H7 (cell line): ENCODE data around the gene CARMIL1. TPM values are rescaled to one million over a fixed set of nuclear protein-coding genes. Genes with fewer than 3 reads are reported as not detected.

Source experiments
- DNase-seq: peaks from one replicate; pipeline ENCODE4 v3.0.0; 2012
- H3K27me3 ChIP-seq: 2 replicates; pipeline ENCODE4 v1.6.0; 2011; ENCODE audit warnings: mild to moderate bottlenecking, low read length; ENCODE audit not compliant: control insufficient read depth, insufficient read depth
- H3K36me3 ChIP-seq: replicated peaks from 2 replicates; pipeline ENCODE4 v1.5.1; 2011; ENCODE audit warnings: low read length; ENCODE audit not compliant: control insufficient read depth, insufficient read depth
- H3K4me3 ChIP-seq: 2 replicates; pipeline ENCODE4 v1.5.1; 2011; ENCODE audit warnings: low read depth, mild to moderate bottlenecking, control low read depth, low read length, moderate library complexity; ENCODE audit not compliant: insufficient read depth
- total RNA-seq: library from RNA; depleted of rRNA; stranded (reverse); fragments of >200 nt; shearing (Covaris generic); gene quantifications from 2 replicates; pipeline ENCODE4 v1.2.3, GENCODE V29; 2014

Gene CARMIL1
- total RNA-seq, 1 experiment from 2014 or later: 19.4 TPM

DNA sequence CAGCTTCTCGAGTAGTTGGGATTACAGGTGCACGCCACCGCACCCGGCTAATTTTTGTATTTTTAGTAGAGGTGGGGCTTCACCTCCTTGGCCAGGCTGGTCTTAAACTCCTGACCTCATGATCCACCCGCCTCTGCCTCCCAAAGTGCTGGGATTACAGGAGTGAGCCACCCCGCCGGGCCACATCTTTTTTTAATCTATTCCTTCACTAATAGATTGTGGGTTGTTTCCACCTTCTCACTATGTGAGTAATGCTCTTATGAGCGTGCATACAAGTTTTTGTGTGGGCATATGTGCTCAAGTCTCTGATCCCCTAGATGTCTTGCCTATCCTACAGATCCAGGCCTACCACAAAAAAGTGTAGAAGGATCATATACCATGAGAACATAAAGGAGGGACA lies 30.7 kb downstream of the CARMIL1 start:
- DNase-seq: no peak
- no peaks in the 10 kb centered on the region for H3K27me3 ChIP-seq

DNA sequence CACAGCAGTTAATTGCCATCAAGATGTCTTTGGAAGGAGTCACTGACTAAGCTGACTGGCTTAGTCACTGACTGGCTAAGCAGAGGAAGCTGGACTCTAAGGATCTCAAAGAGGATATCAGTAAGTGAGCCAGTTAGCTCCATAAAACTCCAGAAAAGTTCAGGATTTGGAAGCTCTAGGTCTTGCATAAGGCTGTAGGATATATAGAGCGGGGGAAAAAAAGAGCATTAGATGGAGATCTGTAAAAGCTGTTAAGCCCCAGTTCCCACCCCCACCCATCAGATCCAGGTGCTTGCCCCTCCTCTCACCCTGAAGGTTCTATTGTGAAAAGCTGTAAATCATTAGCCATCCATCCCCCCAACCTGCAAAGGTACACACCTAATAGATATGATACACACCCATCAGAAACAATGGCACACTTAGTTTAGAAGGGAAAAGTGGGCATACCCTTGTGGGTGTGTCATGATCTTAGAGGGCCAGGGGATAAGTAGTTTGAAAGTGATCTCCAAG lies 32.2 kb downstream of the CARMIL1 start:
- Histone ChIP-seq H3K4me3 (no peak overlapping the region), H3K27me3 (no peaks in the 10 kb centered on the region), H3K36me3 (no peaks in the 10 kb centered on the region)
- DNase-seq: no peak

More for the DNA sequence above, 30.7 kb downstream of the CARMIL1 start:
- no peaks in the 10 kb centered on the region for H3K36me3 ChIP-seq
- H3K4me3 ChIP-seq: no peak overlapping the region

- H3K36me3 ChIP-seq: no peaks in the 10 kb centered on the region
- no peak for DNase-seq
- no peaks in the 10 kb centered on the region for H3K27me3 ChIP-seq
- no peak overlapping the region for H3K4me3 ChIP-seq
Measured at GRCh38 chr6:25312034-25312620, 33.0 kb downstream of the CARMIL1 start.

DNA sequence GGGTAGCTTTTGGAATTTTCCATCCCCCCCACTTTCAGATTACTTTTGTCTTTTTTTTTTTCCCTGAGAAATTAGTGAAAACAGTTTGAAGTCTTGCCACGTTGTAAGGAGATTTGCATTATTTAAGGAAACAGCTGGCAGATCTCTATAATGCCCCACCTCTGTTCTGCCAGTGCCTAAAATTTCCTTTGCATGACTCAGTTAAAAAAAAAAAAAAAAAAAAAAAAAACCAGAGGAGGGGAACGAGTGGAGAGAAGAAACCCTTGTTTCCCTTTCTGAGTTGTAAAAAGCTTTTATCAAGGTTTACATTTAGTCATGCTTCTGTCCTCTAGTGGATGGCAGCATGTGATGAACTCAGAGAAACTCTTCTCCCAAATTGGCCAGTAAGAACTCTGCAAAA lies 33.5 kb downstream of the CARMIL1 start:
- no peaks in the 10 kb centered on the region for H3K27me3 ChIP-seq
- DNase-seq: no peak

DNA sequence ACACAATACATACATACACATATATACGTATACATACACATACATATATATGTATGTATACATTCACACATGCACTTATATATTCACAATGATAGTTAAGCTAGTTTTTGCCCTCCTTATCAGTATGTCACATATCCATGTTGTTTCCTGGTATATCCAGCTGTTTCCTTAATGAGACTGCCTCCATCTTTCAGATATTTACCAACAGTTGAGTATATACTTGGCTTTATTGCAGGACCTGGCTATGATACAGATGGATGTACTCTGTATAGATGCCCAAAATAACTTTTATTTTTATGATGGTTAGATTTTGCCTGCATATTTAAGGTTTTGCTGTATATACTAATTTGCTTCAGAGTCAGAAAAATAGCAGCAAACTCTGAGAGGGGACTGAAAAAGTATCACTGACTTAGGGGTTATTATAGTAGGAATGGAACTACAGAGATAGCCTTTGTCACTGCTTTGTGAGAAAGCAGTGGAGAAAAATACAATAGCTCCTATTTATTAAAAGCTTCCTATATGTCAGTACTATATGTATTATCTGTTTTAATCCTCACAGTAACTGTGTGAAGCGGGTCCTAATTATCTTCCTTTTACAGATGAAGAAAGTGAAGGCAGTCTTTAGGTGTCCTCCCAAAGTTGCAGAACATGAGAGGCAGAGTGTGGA lies 35.5 kb downstream of the CARMIL1 start:
- no peak for DNase-seq
- Histone ChIP-seq H3K27me3 (no peaks in the 10 kb centered on the region), H3K4me3 (no peak overlapping the region), H3K36me3 (no peaks in the 10 kb centered on the region)

More for the DNA sequence above, 33.5 kb downstream of the CARMIL1 start:
- H3K4me3 ChIP-seq: no peak overlapping the region
- no peaks in the 10 kb centered on the region for H3K36me3 ChIP-seq

GRCh38 chr6:25315194-25316177 lies 36.3 kb downstream of the CARMIL1 start:
- no peak overlapping the region for H3K4me3 ChIP-seq
- H3K36me3 ChIP-seq: no peaks in the 10 kb centered on the region
- H3K27me3 ChIP-seq: no peaks in the 10 kb centered on the region
- DNase-seq: peak; percentile 52

- Histone ChIP-seq H3K4me3 (no peak overlapping the region), H3K36me3 (no peaks in the 10 kb centered on the region), H3K27me3 (no peaks in the 10 kb centered on the region)
- DNase-seq: no peak
Measured at GRCh38 chr6:25316626-25317025, 37.5 kb downstream of the CARMIL1 start.

GRCh38 chr6:25318589-25318988 lies 39.4 kb downstream of the CARMIL1 start:
- Histone ChIP-seq H3K27me3 (no peaks in the 10 kb centered on the region), H3K36me3 (no peaks in the 10 kb centered on the region), H3K4me3 (no peak overlapping the region)
- DNase-seq: peak; percentile 20

- peak; percentile 43 for DNase-seq
- H3K36me3 ChIP-seq: no peaks in the 10 kb centered on the region
Measured at GRCh38 chr6:25320459-25320858, 41.3 kb downstream of the CARMIL1 start.

DNA sequence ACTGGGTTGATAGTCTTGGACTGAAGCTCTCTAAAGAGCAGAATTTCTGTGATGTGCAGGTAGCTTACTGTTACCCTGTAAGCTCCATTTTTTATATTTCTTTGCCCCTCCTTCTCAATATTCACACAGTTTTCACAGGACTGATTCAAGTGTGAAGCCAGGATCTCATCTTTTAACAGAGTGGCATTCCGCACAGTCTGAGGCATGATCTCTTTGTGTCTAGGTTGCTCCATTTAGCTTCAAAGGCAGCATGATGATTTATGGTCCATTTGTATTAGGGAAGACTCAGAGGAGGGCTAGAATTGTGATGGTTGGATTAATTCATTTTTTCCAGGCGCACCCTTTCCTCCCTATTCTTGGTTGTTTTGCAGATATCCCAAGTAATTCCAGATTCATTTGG lies 43.5 kb downstream of the CARMIL1 start:
- Histone ChIP-seq H3K4me3 (no peak overlapping the region), H3K36me3 (no peaks in the 10 kb centered on the region), H3K27me3 (no peaks in the 10 kb centered on the region)
- DNase-seq: no peak

More at GRCh38 chr6:25320459-25320858, 41.3 kb downstream of the CARMIL1 start:
- Histone ChIP-seq H3K27me3 (no peaks in the 10 kb centered on the region), H3K4me3 (no peak overlapping the region)

- no peaks in the 10 kb centered on the region for H3K36me3 ChIP-seq
- no peak overlapping the region for H3K4me3 ChIP-seq
- H3K27me3 ChIP-seq: no peaks in the 10 kb centered on the region
- DNase-seq: no peak
Measured at GRCh38 chr6:25324066-25324762, 45.0 kb downstream of the CARMIL1 start.

- Histone ChIP-seq H3K36me3 (no peaks in the 10 kb centered on the region), H3K4me3 (no peak overlapping the region), H3K27me3 (no peaks in the 10 kb centered on the region)
- DNase-seq: no peak
Measured at GRCh38 chr6:25326126-25326525, 47.0 kb downstream of the CARMIL1 start.

- H3K4me3 ChIP-seq: no peak overlapping the region
- no peaks in the 10 kb centered on the region for H3K36me3 ChIP-seq
- DNase-seq: no peak
- no peaks in the 10 kb centered on the region for H3K27me3 ChIP-seq
Measured at GRCh38 chr6:25326960-25327359, 47.8 kb downstream of the CARMIL1 start.

GRCh38 chr6:25327432-25327831 lies 48.3 kb downstream of the CARMIL1 start:
- no peaks in the 10 kb centered on the region for H3K27me3 ChIP-seq
- DNase-seq: no peak
- no peaks in the 10 kb centered on the region for H3K36me3 ChIP-seq
- no peak overlapping the region for H3K4me3 ChIP-seq
